HepG2 (cell line): ENCODE results near the gene TXNRD2.

ENCODE experiments used
- BCL6 ChIP-seq: IDR thresholded peaks from 2 replicates; pipeline ENCODE4 v1.6.1; 2016; ENCODE audit warnings: missing genetic modification reagents, missing compliant biosample characterization
- ESRRA ChIP-seq: sonication (generic); formaldehyde crosslinking; IDR thresholded peaks from 2 replicates; pipeline ENCODE4 v1.5.1; 2020; ENCODE audit warnings: mild to moderate bottlenecking, low read depth, missing genetic modification reagents
- FOXJ3 ChIP-seq: sonication (generic); formaldehyde crosslinking; IDR thresholded peaks from 2 replicates; pipeline ENCODE4 v1.4.0; 2020; ENCODE audit warnings: missing genetic modification reagents, mild to moderate bottlenecking, borderline replicate concordance
- NR2F2 ChIP-seq: IDR thresholded peaks from 2 replicates; pipeline ENCODE4 v1.6.1; 2012; ENCODE audit warnings: low read depth, inconsistent platforms, borderline replicate concordance
- POLR2AphosphoS5 ChIP-seq: IDR thresholded peaks from 2 replicates; pipeline ENCODE4 v1.6.1; 2012; ENCODE audit warnings: low read depth, low read length
- RAD21 ChIP-seq: fragments of 450-650 bp; formaldehyde crosslinking; IDR thresholded peaks from 2 replicates; pipeline ENCODE4 v1.5.0; 2020; ENCODE audit warnings: mild to moderate bottlenecking
- SMAD1 ChIP-seq: sonication (generic); formaldehyde crosslinking; IDR thresholded peaks from 2 replicates; pipeline ENCODE4 v1.4.0; 2020; ENCODE audit warnings: missing genetic modification reagents, low read depth, mild to moderate bottlenecking, borderline replicate concordance
- TARDBP ChIP-seq: sonication (generic); formaldehyde crosslinking; IDR thresholded peaks from 2 replicates; pipeline ENCODE4 v1.8.0; 2022; ENCODE audit warnings: mild to moderate bottlenecking, missing genetic modification reagents
- ZNF230 ChIP-seq: sonication (generic); formaldehyde crosslinking; IDR thresholded peaks from 2 replicates; pipeline ENCODE4 v1.4.0; 2020; ENCODE audit warnings: mild to moderate bottlenecking, missing genetic modification reagents
- ZSCAN30 ChIP-seq: sonication (generic); formaldehyde crosslinking; IDR thresholded peaks from 2 replicates; pipeline ENCODE4 v1.5.0; 2020; ENCODE audit warnings: mild to moderate bottlenecking, missing genetic modification reagents

GRCh38 chr22:19847345-19847632, 94.3 kb downstream of the TXNRD2 start:
- TF ChIP-seq NR2F2 (no peak), TARDBP (CRISPR knock-in tag) (no peak), ZSCAN30 (no peak), POLR2AphosphoS5 (no peak), BCL6 (CRISPR knock-in tag) (no peak), RAD21 (CRISPR knock-in tag) (no peak), ZNF230 (CRISPR knock-in tag) (no peak), SMAD1 (CRISPR knock-in tag) (no peak), ESRRA (CRISPR knock-in tag) (no peak), FOXJ3 (CRISPR knock-in tag) (no peak)
